Cortex of kidney (tissue), 1 donor: ENCODE results near the gene RARRES1.

Experiments used
- DNase-seq: peaks from one replicate; lab custom pipeline; 2025; lab: John Stamatoyannopoulos, UW

Gene RARRES1

GRCh38 chr3:158765518-158766205, 33.4 kb upstream of the RARRES1 start:
- no peak for DNase-seq

GRCh38 chr3:158763421-158763820, 31.2 kb upstream of the RARRES1 start:
- DNase-seq, result no peak

GRCh38 chr3:158762701-158763100, 30.4 kb upstream of the RARRES1 start:
- DNase-seq, result no peak

GRCh38 chr3:158761350-158761749, 29.1 kb upstream of the RARRES1 start:
- no peak for DNase-seq

GRCh38 chr3:158755421-158755820, 23.2 kb upstream of the RARRES1 start:
- no peak for DNase-seq

- DNase-seq, result no peak
Observed at GRCh38 chr3:158753854-158754253, 21.6 kb upstream of the RARRES1 start.

- no peak for DNase-seq
Observed at GRCh38 chr3:158751316-158751715, 19.1 kb upstream of the RARRES1 start.

- no peak for DNase-seq
Observed at GRCh38 chr3:158750016-158750415, 17.8 kb upstream of the RARRES1 start.

GRCh38 chr3:158749526-158749925, 17.3 kb upstream of the RARRES1 start:
- DNase-seq, result no peak

GRCh38 chr3:158748237-158748828, 16.1 kb upstream of the RARRES1 start:
- DNase-seq, result no peak

- DNase-seq, result no peak
Observed at GRCh38 chr3:158747417-158747816, 15.2 kb upstream of the RARRES1 start.

- DNase-seq, result no peak
Observed at GRCh38 chr3:158745551-158745950, 13.3 kb upstream of the RARRES1 start.

- no peak for DNase-seq
Observed at GRCh38 chr3:158744567-158745288, 12.5 kb upstream of the RARRES1 start.

GRCh38 chr3:158743664-158744566, 11.7 kb upstream of the RARRES1 start:
- no peak for DNase-seq

- DNase-seq, result no peak
Observed at GRCh38 chr3:158742871-158743663, 10.8 kb upstream of the RARRES1 start.

- no peak for DNase-seq
Observed at GRCh38 chr3:158739661-158740060, 7.4 kb upstream of the RARRES1 start.

- DNase-seq, result no peak
Observed at GRCh38 chr3:158739078-158739477, 6.8 kb upstream of the RARRES1 start.

GRCh38 chr3:158738653-158739052, 6.4 kb upstream of the RARRES1 start:
- no peak for DNase-seq

- DNase-seq, result no peak
Observed at GRCh38 chr3:158737976-158738615, 5.8 kb upstream of the RARRES1 start.

- DNase-seq, result no peak
Observed at GRCh38 chr3:158737410-158737809, 5.2 kb upstream of the RARRES1 start.
